SU-DHL-6 (cell line): ENCODE data around the gene ADA.

Source experiments
- EZH2phosphoT487 ChIP-seq: fragments of 200-600 bp; sonication (generic), shearing (Covaris generic); conservative IDR thresholded peaks from 2 replicates; pipeline ENCODE4 v1.6.1; 2018; ENCODE audit warnings: mild to moderate bottlenecking, antibody characterized with exemption, low read length, moderate library complexity, mixed read lengths
- TF ChIP-seq, protein P1 (sequence below): fragments of 200-600 bp; sonication (generic); IDR thresholded peaks from one replicate; pipeline ENCODE4 v1.5.1; 2017; ENCODE audit warnings: antibody characterized with exemption, mild to moderate bottlenecking, low read length, moderate library complexity; ENCODE audit not compliant: insufficient read depth, poor library complexity, severe bottlenecking

DNA sequence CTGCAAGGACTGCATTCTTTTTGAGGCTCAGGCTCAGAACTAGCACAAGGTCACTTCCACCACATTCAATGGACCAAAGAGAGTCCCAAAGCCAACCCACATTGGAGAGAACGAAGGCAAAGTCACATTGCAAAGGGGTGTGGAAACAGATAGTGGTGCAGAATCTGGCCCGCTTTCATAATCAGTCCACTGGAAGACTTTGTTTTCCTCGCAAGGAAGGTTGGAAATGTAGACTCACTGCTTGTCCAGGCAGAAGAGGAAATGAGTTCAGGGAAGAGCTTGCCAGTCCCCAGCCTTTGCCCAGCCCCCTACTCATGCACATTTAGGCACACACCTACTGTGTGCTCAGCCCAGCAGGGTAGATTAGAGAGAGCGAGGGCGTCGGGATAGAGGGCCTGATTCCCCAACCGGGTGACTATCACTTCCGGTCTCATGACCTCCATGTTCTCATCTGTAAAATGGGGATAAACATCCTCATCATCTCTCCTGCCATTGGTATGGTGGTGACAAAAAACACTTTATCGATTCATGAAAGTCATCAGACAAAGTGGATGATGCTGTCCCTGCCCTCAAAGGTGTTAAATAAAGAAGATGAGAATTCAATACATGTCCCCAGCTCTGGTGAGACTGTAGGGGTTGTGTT, 39.4 kb upstream of the ADA start:
- no peak for TF ChIP-seq EZH2phosphoT487
- TF ChIP-seq, protein P1, sequence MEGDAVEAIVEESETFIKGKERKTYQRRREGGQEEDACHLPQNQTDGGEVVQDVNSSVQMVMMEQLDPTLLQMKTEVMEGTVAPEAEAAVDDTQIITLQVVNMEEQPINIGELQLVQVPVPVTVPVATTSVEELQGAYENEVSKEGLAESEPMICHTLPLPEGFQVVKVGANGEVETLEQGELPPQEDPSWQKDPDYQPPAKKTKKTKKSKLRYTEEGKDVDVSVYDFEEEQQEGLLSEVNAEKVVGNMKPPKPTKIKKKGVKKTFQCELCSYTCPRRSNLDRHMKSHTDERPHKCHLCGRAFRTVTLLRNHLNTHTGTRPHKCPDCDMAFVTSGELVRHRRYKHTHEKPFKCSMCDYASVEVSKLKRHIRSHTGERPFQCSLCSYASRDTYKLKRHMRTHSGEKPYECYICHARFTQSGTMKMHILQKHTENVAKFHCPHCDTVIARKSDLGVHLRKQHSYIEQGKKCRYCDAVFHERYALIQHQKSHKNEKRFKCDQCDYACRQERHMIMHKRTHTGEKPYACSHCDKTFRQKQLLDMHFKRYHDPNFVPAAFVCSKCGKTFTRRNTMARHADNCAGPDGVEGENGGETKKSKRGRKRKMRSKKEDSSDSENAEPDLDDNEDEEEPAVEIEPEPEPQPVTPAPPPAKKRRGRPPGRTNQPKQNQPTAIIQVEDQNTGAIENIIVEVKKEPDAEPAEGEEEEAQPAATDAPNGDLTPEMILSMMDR = no peak
